Measurements from ENCODE around the gene DNM3. TPM values are rescaled to one million over a fixed set of nuclear protein-coding genes. Genes with fewer than 3 reads are reported as not detected.
A peak's percentile ranks its signal among the peaks of the same experiment; 100 is the strongest.

Gene DNM3
- total and polyA plus RNA-seq, 9 of the 15 experiments (the other 6 are each of a cell fraction or from before 2014, with no cell fraction given), result 0.08 to 0.36 (median 0.22) TPM; not detected in 1

GRCh38 chr1:171793636-171794035 lies 47.7 kb upstream of the DNM3 start:
- H3K4me3 ChIP-seq, result no peak overlapping the region
- H3K79me2 ChIP-seq (ENCODE audit: control insufficient read depth, insufficient read depth, low read length), result peaks cover 2% of the 10 kb centered on the region; the same call in 1 of the 3 replicates
- in situ Hi-C loops (cut with MboI), result no loop called here
- no peaks in the 10 kb centered on the region for H3K27me3 ChIP-seq (ENCODE audit: control insufficient read depth in 2 of 2, insufficient read depth in 2 of 2, low read length in 2 of 2)
- no peak overlapping the region for H3K9ac ChIP-seq (ENCODE audit: insufficient read depth in 1 of 2, low read depth in 2 of 2, low read length in 2 of 2)
- no peaks in the 10 kb centered on the region for H3K9me3 ChIP-seq (replicated peaks; ENCODE audit: control insufficient read depth, insufficient read depth, low read depth, low read length)
- H3K4me2 ChIP-seq (ENCODE audit: insufficient read depth, low read length), result no peak overlapping the region
- intact Hi-C loops (cut with micrococcal nuclease), result no loop called here
- DNase-seq (ENCODE audit: extremely low read depth in 1 of 4, low spot score in 3 of 4) (no peak), ATAC-seq (no peak), FAIRE-seq (no peak)
- H2AFZ ChIP-seq (ENCODE audit: low read depth, low read length), result no peak overlapping the region
- TF ChIP-seq CBX5 (IDR thresholded peaks at IDR 0.05; ENCODE audit: borderline replicate concordance, low read depth) (no peak), MAFF (IDR thresholded peaks at IDR 0.05; ENCODE audit: low read length) (0 out of 2 replicates have a peak, but pooled peaks have one; percentile 5), SNAPC5 (CRISPR knock-in tag; IDR thresholded peaks at IDR 0.05) (no peak), NCOR1 (IDR thresholded peaks at IDR 0.05) (no peak), MAFK (IDR thresholded peaks at IDR 0.05; ENCODE audit: low read length) (peak; percentile 39; the same call in 1 of the 2 replicates), C11orf30 (IDR thresholded peaks at IDR 0.05; ENCODE audit: low read depth) (peak; percentile 38), ZNF639 (CRISPR knock-in tag; conservative IDR thresholded peaks at IDR 0.05 in 1 of 2, IDR thresholded peaks at IDR 0.05 in 1 of 2) (no peak), SAFB (IDR thresholded peaks at IDR 0.05; ENCODE audit: borderline replicate concordance, low read depth, low read length) (no peak), ZNF57 (CRISPR knock-in tag; IDR thresholded peaks at IDR 0.05) (no peak), MECOM (CRISPR knock-in tag; IDR thresholded peaks at IDR 0.05) (no peak), RBBP5 (IDR thresholded peaks at IDR 0.05; ENCODE audit: borderline replicate concordance, insufficient read depth, low read length, poor library complexity, severe bottlenecking) (no peak), ZNF316 (IDR thresholded peaks at IDR 0.05) (peak; percentile 62), ATF3 (IDR thresholded peaks at IDR 0.05) (no peak), ATF3 (CRISPR knock-in tag; conservative IDR thresholded peaks at IDR 0.05) (no peak)
- H3K36me3 ChIP-seq (ENCODE audit: control insufficient read depth, insufficient read depth, low read length), result peaks cover 94% of the 10 kb centered on the region
- no TSS peak for BruUV-seq (replicated peaks)
- no peaks in the 10 kb centered on the region for H3K9me1 ChIP-seq (ENCODE audit: control insufficient read depth, insufficient read depth, low read length)
- 75% methylated on average over 1 of the region's 1 CpG for WGBS (ENCODE audit: insufficient coverage, low coverage, missing lambda C conversion rate)
- ChIA-PET POLR2A (interaction anchor here (1.1 kb wide), 1 partner anchor 18 kb away, joined by 5 read pairs; no protein-coding TSS in a partner anchor), CTCF (ENCODE audit: low intra/inter-chr PET ratio) (no interaction called here)
- H3K4me1 ChIP-seq (replicated peaks in 1 of 2; ENCODE audit: control insufficient read depth in 2 of 2, insufficient read depth in 2 of 2, low read length in 2 of 2), result peaks cover 0 to 9% of the 10 kb centered on the region in 2 experiments; a peak in 3 of 5 replicates
- no peak overlapping the region; the same call in 2 of the 3 replicates for H3K27ac ChIP-seq (ENCODE audit: extremely low read depth, low read depth, low read length)
- H4K20me1 ChIP-seq (replicated peaks; ENCODE audit: control insufficient read depth, insufficient read depth, low read length), result no peaks in the 10 kb centered on the region
